Stomach (tissue), 4 donors: ENCODE results near the gene IRF7.

Experiments
- CTCF ChIP-seq, 7 experiments: fragments of 450-650 bp in 4 of 7; fragments of 200-600 bp in 3 of 7; sonication (generic) in 3 of 7; IDR thresholded peaks; one replicate each; pipeline ENCODE4 v1.5.1; 2016 to 2019; ENCODE audit warnings: antibody characterized with exemption in 7 of 7, control low read depth in 2 of 7, mild to moderate bottlenecking in 1 of 7
- POLR2A ChIP-seq, 4 donors: fragments of 450-650 bp; IDR thresholded peaks; one replicate each; pipeline ENCODE4 v1.6.1; 2016; ENCODE audit warnings: antibody characterized with exemption in 4 of 4, control low read depth in 2 of 4, mild to moderate bottlenecking in 1 of 4, moderate library complexity in 1 of 4

GRCh38 chr11:630871-631270 lies 15.1 kb upstream of the IRF7 start:
- TF ChIP-seq CTCF (IDR thresholded peaks at IDR 0.05) (no peak), POLR2A (IDR thresholded peaks at IDR 0.05) (no peak)
